Stimulated activated naive CD8-positive, alpha-beta T cell treated with anti-CD3 and anti-CD28 coated beads, Interleukin-15, Interleukin-2, amounts not matched to agents 100 U/mL and 50 U/mL, for 24 hours (primary cell): ENCODE measurements around the gene CXCL10.
"Not testable (repeated sequence)": the region's sequence is repeated elsewhere in the genome, so short reads cannot be mapped to it uniquely, and the experiment has no call there.

ENCODE experiments used
- ATAC-seq: fragments of 150-1000 bp; cut with Tn5 transposase; one replicate; pipeline ENCODE4 v1.10.0; 2021
- DNase-seq: peaks from one replicate; pipeline ENCODE4 v3.0.0; 2021

The CXCL10 gene

GRCh38 chr4:76028350-76028765 lies 5.1 kb upstream of the CXCL10 start:
- no peak for ATAC-seq

GRCh38 chr4:76024065-76024464 lies 768 bp upstream of the CXCL10 start:
- ATAC-seq: peak; percentile 15
- DNase-seq: no peak

More at GRCh38 chr4:76028350-76028765, 5.1 kb upstream of the CXCL10 start:
- no peak for DNase-seq

- no peak for ATAC-seq
- no peak for DNase-seq
Observed at GRCh38 chr4:76022677-76023076, 620 bp downstream of the CXCL10 start.

- ATAC-seq (no peak), DNase-seq (no peak)
Observed at GRCh38 chr4:76022031-76022430, 1.3 kb downstream of the CXCL10 start.

- no peak for ATAC-seq
- no peak for DNase-seq
Observed at GRCh38 chr4:76017056-76017686, 6.1 kb downstream of the CXCL10 start.

GRCh38 chr4:76016393-76016792 lies 6.9 kb downstream of the CXCL10 start:
- ATAC-seq (peak; percentile 51), DNase-seq (peak; percentile 14)

GRCh38 chr4:76013540-76013939 lies 9.8 kb downstream of the CXCL10 start:
- ATAC-seq (no peak), DNase-seq (no peak)

- ATAC-seq (no peak), DNase-seq (no peak)
Observed at GRCh38 chr4:76012388-76012801, 10.9 kb downstream of the CXCL10 start.

- ATAC-seq (peak; percentile 33), DNase-seq (no peak)
Observed at GRCh38 chr4:76011700-76012387, 11.5 kb downstream of the CXCL10 start.

GRCh38 chr4:76011018-76011670 lies 12.2 kb downstream of the CXCL10 start:
- no peak for ATAC-seq

GRCh38 chr4:76010576-76010975 lies 12.7 kb downstream of the CXCL10 start:
- DNase-seq (no peak), ATAC-seq (no peak)

More at GRCh38 chr4:76011018-76011670, 12.2 kb downstream of the CXCL10 start:
- DNase-seq: no peak

- DNase-seq (no peak), ATAC-seq (no peak)
Observed at GRCh38 chr4:76009311-76009710, 14.0 kb downstream of the CXCL10 start.

GRCh38 chr4:76007089-76007862 lies 16.0 kb downstream of the CXCL10 start, which contains the start of gene CXCL9:
Gene CXCL9 (minus strand): TSS chr4:76007509. CDS start chr4:76007449, 60 bp downstream.
- no peak for DNase-seq
- peak; percentile 14 for ATAC-seq

GRCh38 chr4:76003620-76004019 lies 19.7 kb downstream of the CXCL10 start:
- DNase-seq (no peak), ATAC-seq (no peak)

- ATAC-seq: no peak
- DNase-seq: no peak
Observed at GRCh38 chr4:76003035-76003434, 20.3 kb downstream of the CXCL10 start.

GRCh38 chr4:76002176-76002575 lies 21.1 kb downstream of the CXCL10 start:
- no peak for DNase-seq
- no peak for ATAC-seq

- ATAC-seq (no peak), DNase-seq (no peak)
Observed at GRCh38 chr4:76001700-76002099, 21.6 kb downstream of the CXCL10 start.

- ATAC-seq (no peak), DNase-seq (no peak)
Observed at GRCh38 chr4:76000279-76000678, 23.0 kb downstream of the CXCL10 start.

GRCh38 chr4:75998525-75999147 lies 24.7 kb downstream of the CXCL10 start:
- not testable (repeated sequence) for DNase-seq, ATAC-seq

GRCh38 chr4:75997946-75998345 lies 25.4 kb downstream of the CXCL10 start:
- DNase-seq (no peak), ATAC-seq (no peak)

GRCh38 chr4:75997081-75997480 lies 26.2 kb downstream of the CXCL10 start:
- ATAC-seq (no peak), DNase-seq (no peak)

- DNase-seq (no peak), ATAC-seq (no peak)
Observed at GRCh38 chr4:75995727-75996126, 27.6 kb downstream of the CXCL10 start.
